OCI-LY1 (cell line): ENCODE measurements around the gene POGLUT3.

Experiments
- H2AFZ ChIP-seq: fragments of 200-600 bp; sonication (generic), shearing (Covaris generic); 2 replicates; pipeline ENCODE4 v1.6.0; 2014; ENCODE audit warnings: antibody characterized with exemption, mild to moderate bottlenecking, low read length
- H3F3A ChIP-seq: fragments of 200-600 bp; sonication (generic), shearing (Covaris generic); 2 replicates; pipeline ENCODE4 v1.6.0; 2014; ENCODE audit warnings: mild to moderate bottlenecking, antibody characterized with exemption, low read length, moderate library complexity; ENCODE audit not compliant: insufficient read depth
- H3K27ac ChIP-seq: fragments of 200-600 bp; sonication (generic); 2 replicates; pipeline ENCODE4 v1.5.1; 2014; ENCODE audit warnings: low read length, mixed run types, mild to moderate bottlenecking, low read depth; ENCODE audit not compliant: poor library complexity, severe bottlenecking
- H3K27me3 ChIP-seq: fragments of 200-600 bp; sonication (generic); 2 replicates; pipeline ENCODE4 v1.6.0; 2014; ENCODE audit warnings: antibody characterized with exemption, mild to moderate bottlenecking, low read length, moderate library complexity; ENCODE audit not compliant: insufficient read depth
- H3K36me3 ChIP-seq: fragments of 200-600 bp; sonication (generic); 2 replicates; pipeline ENCODE4 v1.6.1; 2014; ENCODE audit warnings: mild to moderate bottlenecking, antibody characterized with exemption, low read length, moderate library complexity, mixed read lengths; ENCODE audit not compliant: insufficient read depth
- H3K4me1 ChIP-seq: fragments of 200-600 bp; sonication (generic); 2 replicates; pipeline ENCODE4 v1.5.1; 2014; ENCODE audit warnings: mild to moderate bottlenecking, low read length, moderate library complexity; ENCODE audit not compliant: insufficient read depth, severe bottlenecking
- H3K4me2 ChIP-seq: fragments of 200-600 bp; sonication (generic), shearing (Covaris generic); 2 replicates; pipeline ENCODE4 v1.6.1; 2014; ENCODE audit warnings: low read length
- H3K4me3 ChIP-seq: fragments of 200-600 bp; sonication (generic); 2 replicates; pipeline ENCODE4 v1.5.1; 2014; ENCODE audit warnings: low read length, low read depth, mild to moderate bottlenecking, mixed read lengths; ENCODE audit not compliant: poor library complexity, severe bottlenecking
- H3K79me2 ChIP-seq: fragments of 200-600 bp; shearing (Covaris generic); 2 replicates; pipeline ENCODE4 v1.6.1; 2016; ENCODE audit warnings: mixed run types, low read length, mixed read lengths; ENCODE audit not compliant: insufficient read depth
- H3K9ac ChIP-seq: fragments of 200-600 bp; sonication (generic), shearing (Covaris generic); 2 replicates; pipeline ENCODE4 v1.6.1; 2014; ENCODE audit warnings: mild to moderate bottlenecking, low read length, mixed read lengths
- H3K9me2 ChIP-seq: fragments of 200-600 bp; sonication (generic), shearing (Covaris generic); 2 replicates; pipeline ENCODE4 v1.6.1; 2014; ENCODE audit warnings: low read depth, mild to moderate bottlenecking, low read length, mixed read lengths
- H3K9me3 ChIP-seq: fragments of 200-600 bp; shearing (Covaris generic); 2 replicates; pipeline ENCODE4 v1.6.1; 2014; ENCODE audit warnings: low read length, mixed read lengths
- H4K20me1 ChIP-seq: fragments of 200-600 bp; sonication (generic), shearing (Covaris generic); 2 replicates; pipeline ENCODE4 v1.6.0; 2016; ENCODE audit warnings: mild to moderate bottlenecking, low read length; ENCODE audit not compliant: insufficient read depth
- EZH2 ChIP-seq: fragments of 200-600 bp; sonication (generic), shearing (Covaris generic); IDR thresholded peaks from 2 replicates; pipeline ENCODE4 v1.8.0; 2017; ENCODE audit warnings: borderline replicate concordance, mixed run types, mild to moderate bottlenecking, antibody characterized with exemption, low read length, moderate library complexity, mixed read lengths
- TF ChIP-seq, protein P1 (sequence below): fragments of 200-600 bp; sonication (generic), shearing (Covaris generic); IDR thresholded peaks from 2 replicates; pipeline ENCODE4 v1.5.1; 2017; ENCODE audit warnings: mild to moderate bottlenecking, antibody characterized with exemption, low read length, moderate library complexity, mixed read lengths

The POGLUT3 gene

DNA sequence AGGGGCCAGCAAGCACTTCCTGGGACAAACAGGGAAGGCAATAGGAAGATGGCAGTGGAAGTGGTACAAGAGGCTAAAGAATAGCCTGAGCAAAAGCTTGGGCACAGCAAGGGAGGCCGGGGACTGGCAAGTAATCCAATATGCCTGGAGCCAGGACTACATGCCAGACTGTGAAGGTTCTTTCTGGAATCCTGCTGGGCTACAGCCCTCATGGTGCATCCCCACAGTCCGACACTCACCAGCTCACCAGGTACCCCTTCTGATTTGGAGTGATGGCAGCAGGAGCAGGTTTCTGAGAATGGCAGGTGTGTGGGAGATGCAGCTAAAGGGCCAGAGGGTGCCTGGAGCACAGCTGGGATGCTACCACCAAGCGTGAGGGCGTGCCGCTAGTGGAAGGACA is 32.2 kb upstream of the POGLUT3 start:
- Histone ChIP-seq H3K36me3 (no peaks in the 10 kb centered on the region), H3K4me2 (no peak overlapping the region), H3K79me2 (no peaks in the 10 kb centered on the region), H3K27ac (no peak overlapping the region), H3K9me3 (no peaks in the 10 kb centered on the region), H3F3A (no peaks in the 10 kb centered on the region), H4K20me1 (no peaks in the 10 kb centered on the region), H2AFZ (no peak overlapping the region), H3K27me3 (no peaks in the 10 kb centered on the region), H3K4me3 (no peak overlapping the region), H3K9me2 (no peaks in the 10 kb centered on the region), H3K4me1 (no peaks in the 10 kb centered on the region), H3K9ac (no peak overlapping the region)
- no peak for TF ChIP-seq EZH2
- TF ChIP-seq, protein P1, sequence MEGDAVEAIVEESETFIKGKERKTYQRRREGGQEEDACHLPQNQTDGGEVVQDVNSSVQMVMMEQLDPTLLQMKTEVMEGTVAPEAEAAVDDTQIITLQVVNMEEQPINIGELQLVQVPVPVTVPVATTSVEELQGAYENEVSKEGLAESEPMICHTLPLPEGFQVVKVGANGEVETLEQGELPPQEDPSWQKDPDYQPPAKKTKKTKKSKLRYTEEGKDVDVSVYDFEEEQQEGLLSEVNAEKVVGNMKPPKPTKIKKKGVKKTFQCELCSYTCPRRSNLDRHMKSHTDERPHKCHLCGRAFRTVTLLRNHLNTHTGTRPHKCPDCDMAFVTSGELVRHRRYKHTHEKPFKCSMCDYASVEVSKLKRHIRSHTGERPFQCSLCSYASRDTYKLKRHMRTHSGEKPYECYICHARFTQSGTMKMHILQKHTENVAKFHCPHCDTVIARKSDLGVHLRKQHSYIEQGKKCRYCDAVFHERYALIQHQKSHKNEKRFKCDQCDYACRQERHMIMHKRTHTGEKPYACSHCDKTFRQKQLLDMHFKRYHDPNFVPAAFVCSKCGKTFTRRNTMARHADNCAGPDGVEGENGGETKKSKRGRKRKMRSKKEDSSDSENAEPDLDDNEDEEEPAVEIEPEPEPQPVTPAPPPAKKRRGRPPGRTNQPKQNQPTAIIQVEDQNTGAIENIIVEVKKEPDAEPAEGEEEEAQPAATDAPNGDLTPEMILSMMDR: no peak

DNA sequence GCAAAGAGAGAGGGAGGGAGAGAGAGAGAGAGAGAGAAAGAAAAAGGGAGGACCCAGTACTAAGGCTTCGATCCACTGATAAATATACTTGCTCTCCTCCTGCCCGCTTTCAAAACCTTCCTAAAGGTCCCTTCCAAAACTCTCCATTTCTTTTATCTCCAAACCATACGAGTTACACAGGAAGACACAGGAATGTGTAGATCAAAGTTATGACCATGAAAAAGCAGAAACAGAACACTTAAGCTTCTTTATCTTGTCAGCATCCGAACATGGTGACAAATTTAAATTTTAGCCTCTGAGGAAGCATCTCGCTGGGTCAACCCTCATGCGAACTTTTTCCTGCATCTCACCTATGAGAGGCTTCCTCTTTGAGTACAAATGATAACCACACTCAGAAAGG is 29.2 kb upstream of the POGLUT3 start:
- H3K4me3 ChIP-seq: no peak overlapping the region
- H3K36me3 ChIP-seq: no peaks in the 10 kb centered on the region
- H3K27ac ChIP-seq: no peak overlapping the region
- no peaks in the 10 kb centered on the region for H3K4me1 ChIP-seq
- no peaks in the 10 kb centered on the region for H4K20me1 ChIP-seq
- no peaks in the 10 kb centered on the region for H3K9me2 ChIP-seq
- no peaks in the 10 kb centered on the region for H3F3A ChIP-seq
- no peak overlapping the region for H2AFZ ChIP-seq
- TF ChIP-seq, protein P1: no peak
- no peak for TF ChIP-seq EZH2
- H3K9ac ChIP-seq: no peak overlapping the region
- no peak overlapping the region for H3K4me2 ChIP-seq
- no peaks in the 10 kb centered on the region for H3K9me3 ChIP-seq
- H3K27me3 ChIP-seq: no peaks in the 10 kb centered on the region
- H3K79me2 ChIP-seq: no peaks in the 10 kb centered on the region

DNA sequence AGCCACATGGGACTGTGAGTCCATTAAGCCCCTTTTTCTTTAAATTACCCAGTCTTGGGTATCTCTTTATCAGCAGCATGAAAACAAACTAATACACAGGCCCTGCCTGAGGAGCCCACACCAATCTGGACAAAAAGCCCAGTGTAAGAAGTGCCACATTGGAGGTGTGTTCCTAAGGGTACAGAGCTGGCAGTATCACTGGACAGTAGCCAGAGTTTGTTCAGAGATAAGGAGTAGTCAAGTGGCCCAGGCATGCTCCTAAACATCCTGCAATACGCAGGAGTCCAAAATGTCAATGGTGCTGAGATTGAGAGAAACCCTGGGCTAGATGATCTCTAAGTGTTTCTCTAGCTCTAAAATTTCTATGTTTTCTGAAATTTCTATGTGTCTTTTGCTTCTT is 27.0 kb upstream of the POGLUT3 start:
- Histone ChIP-seq H3K36me3 (no peaks in the 10 kb centered on the region), H3K9me3 (no peaks in the 10 kb centered on the region), H3K79me2 (no peaks in the 10 kb centered on the region), H3K4me2 (no peak overlapping the region), H3K4me3 (no peak overlapping the region), H3K4me1 (no peaks in the 10 kb centered on the region), H3F3A (no peaks in the 10 kb centered on the region), H2AFZ (no peak overlapping the region), H3K27me3 (no peaks in the 10 kb centered on the region), H3K9ac (no peak overlapping the region), H3K9me2 (no peaks in the 10 kb centered on the region), H4K20me1 (no peaks in the 10 kb centered on the region), H3K27ac (no peak overlapping the region)
- TF ChIP-seq EZH2: no peak
- TF ChIP-seq, protein P1: no peak
